Pancreas (tissue), 10 donors: ENCODE data around the gene GPBAR1. TPM values are rescaled to one million over a fixed set of nuclear protein-coding genes. Genes with fewer than 3 reads are reported as not detected.
A peak's percentile ranks its signal among the peaks of the same experiment; 100 is the strongest.

Experiments
- ATAC-seq, 4 donors: fragments of 200-7000 bp; cut with Tn5 transposase; one replicate each; pipeline versions ENCODE4 v1.8.0 to v1.9.1; 2020; ENCODE audit warnings: mild to moderate bottlenecking in 4 of 4, moderate library complexity in 4 of 4
- DNase-seq, 6 donors: peaks; one replicate each; pipeline ENCODE4 v3.0.0-alpha.2; 2020
- FAIRE-seq: peaks from 2 replicates; lab custom pipeline; 2012; peaks lifted over from hg19 to GRCh38; lab: Jason Lieb, UNC
- H3K27ac ChIP-seq, 4 donors: fragments of 200-600 bp; sonication (generic); 1 replicate in 3 of 4; 2 replicates in 1 of 4; pipeline versions ENCODE4 v1.5.0 to v1.8.0; 2020
- H3K27me3 ChIP-seq, 4 donors: fragments of 200-600 bp; one replicate each; pipeline ENCODE4 v1.8.0; 2021
- H3K36me3 ChIP-seq, 3 donors: fragments of 200-600 bp; sonication (generic) in 1 of 3; one replicate each; pipeline versions ENCODE4 v1.5.0 to v1.8.0; 2020 to 2021
- H3K4me1 ChIP-seq, 3 donors: fragments of 200-600 bp; one replicate each; pipeline ENCODE4 v1.8.0; 2021
- H3K4me3 ChIP-seq, 4 donors: fragments of 200-600 bp; sonication (generic) in 2 of 4; one replicate each; pipeline versions ENCODE4 v1.5.0 to v1.8.0; 2020 to 2021
- H3K9me3 ChIP-seq, 4 donors: fragments of 200-600 bp; one replicate each; pipeline ENCODE4 v1.8.0; 2021
- WGBS, 2 donors: extraction: QIAGEN DNeasy Blood & Tissue Kit; methylation state at CpG; one replicate each; pipeline ENCODE4 v1.1.7; 2013; 5-methylcytosine and 5-hydroxymethylcytosine counted together
- intact Hi-C, 3 donors: fragments of 100-400 bp; cut with DNase I; formaldehyde crosslinking; loops; one replicate each; pipeline versions ENCODE4 v1.11.1 to v1.14.2; 2022
- polyA plus RNA-seq, 2 donors: library from polyadenylated mRNA; stranded (reverse); fragments of 200-250 nt; gene quantifications; one replicate each; pipeline ENCODE4 v1.2.3, GENCODE V29; 2013
- total RNA-seq, 6 donors: library from RNA; stranded (reverse); fragmentation: NEBNext Ultra II Directional in 4 of 6; extraction: Animal tissue kit (Norgen Biotek cat#: 25700) in 4 of 6; gene quantifications; one replicate each; pipeline versions ENCODE4 v1.2.1 to v1.2.4, GENCODE V29; 2021 to 2023
- TF ChIP-seq, protein P1 (sequence below), 4 donors: fragments of 200-600 bp; sonication (generic) in 3 of 4; IDR thresholded peaks; one replicate each; pipeline versions ENCODE4 v1.5.0 to v1.8.0; 2021; ENCODE audit warnings: antibody characterized with exemption in 4 of 4
- donor health status: healthy with polysubstance abuse.
- donor health status: DM: no; HTN: no; CAD: no; lungs with moderate emphysema.
- donor health status: DM: no; HTN: no; CAD: no.
- donor health status: control.
- donor health status: control.
- donor health status: Bipolar disorder and iron deficiency.
- donor health status: DM: yes; HTN: yes; CAD: no.
- donor health status: DM: no; HTN: no; CAD: no.
- donor health status: DM: no; HTN: no; CAD: no.
- donor health status: DM: yes; HTN: yes; CAD: no.

The GPBAR1 gene
- total and polyA plus RNA-seq, 8 donors = 0.12 to 2.3 (median 1.2) TPM

DNA sequence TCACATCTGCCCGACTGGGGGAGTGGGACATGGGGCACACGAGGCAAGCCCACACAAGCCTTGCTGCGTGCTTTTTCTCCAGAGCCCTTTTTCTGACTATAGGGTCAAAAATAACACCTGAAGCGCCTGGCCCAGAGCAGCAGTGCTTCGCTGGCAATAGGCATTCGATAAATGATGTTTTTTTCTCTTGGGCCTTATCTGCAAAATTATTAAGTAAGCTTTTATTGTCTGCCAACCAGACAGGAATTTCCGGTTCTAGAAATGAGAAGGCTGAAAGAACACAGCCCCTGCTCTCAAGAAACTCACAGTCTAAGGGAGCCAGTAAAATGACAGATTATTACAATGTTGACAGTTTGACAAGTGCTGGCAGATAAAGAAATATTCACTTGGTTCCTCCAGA is 34.2 kb downstream of the GPBAR1 start:
- peak overlapping the region; percentile 96 to 100 (median 98) for H3K27ac ChIP-seq
- peaks cover 19 to 47% (median 47%) of the 10 kb centered on the region in 3 donors for H3K4me1 ChIP-seq
- no peaks in the 10 kb centered on the region for H3K36me3 ChIP-seq
- FAIRE-seq (no peak), ATAC-seq (peak; percentile 13 to 49 (median 30)), DNase-seq (peak in 4 of 6 donors; percentile 50 to 64 (median 57))
- 5 to 14% methylated on average over 7 of the region's 7 CpGs for WGBS, 2 donors
- no peaks in the 10 kb centered on the region for H3K27me3 ChIP-seq
- intact Hi-C loops = no loop called here
- H3K4me3 ChIP-seq = no peak overlapping the region
- TF ChIP-seq, protein P1, sequence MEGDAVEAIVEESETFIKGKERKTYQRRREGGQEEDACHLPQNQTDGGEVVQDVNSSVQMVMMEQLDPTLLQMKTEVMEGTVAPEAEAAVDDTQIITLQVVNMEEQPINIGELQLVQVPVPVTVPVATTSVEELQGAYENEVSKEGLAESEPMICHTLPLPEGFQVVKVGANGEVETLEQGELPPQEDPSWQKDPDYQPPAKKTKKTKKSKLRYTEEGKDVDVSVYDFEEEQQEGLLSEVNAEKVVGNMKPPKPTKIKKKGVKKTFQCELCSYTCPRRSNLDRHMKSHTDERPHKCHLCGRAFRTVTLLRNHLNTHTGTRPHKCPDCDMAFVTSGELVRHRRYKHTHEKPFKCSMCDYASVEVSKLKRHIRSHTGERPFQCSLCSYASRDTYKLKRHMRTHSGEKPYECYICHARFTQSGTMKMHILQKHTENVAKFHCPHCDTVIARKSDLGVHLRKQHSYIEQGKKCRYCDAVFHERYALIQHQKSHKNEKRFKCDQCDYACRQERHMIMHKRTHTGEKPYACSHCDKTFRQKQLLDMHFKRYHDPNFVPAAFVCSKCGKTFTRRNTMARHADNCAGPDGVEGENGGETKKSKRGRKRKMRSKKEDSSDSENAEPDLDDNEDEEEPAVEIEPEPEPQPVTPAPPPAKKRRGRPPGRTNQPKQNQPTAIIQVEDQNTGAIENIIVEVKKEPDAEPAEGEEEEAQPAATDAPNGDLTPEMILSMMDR (IDR thresholded peaks at IDR 0.05) = no peak
- H3K9me3 ChIP-seq = no peaks in the 10 kb centered on the region

DNA sequence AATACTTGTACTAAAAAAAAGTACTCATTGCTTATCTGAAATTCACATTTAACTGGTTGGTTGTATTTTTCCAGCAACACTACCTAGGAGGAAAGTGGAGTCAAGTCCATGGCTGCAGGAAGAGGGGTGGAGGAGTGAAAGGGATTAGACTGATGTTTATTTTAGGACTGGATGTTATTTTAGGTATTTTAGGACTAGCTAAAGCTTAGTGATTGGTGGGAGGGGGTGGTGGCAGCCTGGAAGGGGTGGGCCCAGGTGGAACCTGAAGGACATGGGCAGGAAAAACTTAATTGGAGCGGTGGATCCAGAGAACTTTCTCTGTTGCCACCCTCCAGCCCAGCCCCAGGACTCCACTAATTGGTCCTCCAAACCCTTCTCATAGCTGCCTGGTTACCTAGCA is 35.4 kb downstream of the GPBAR1 start:
- no peak for ATAC-seq
- no peak for DNase-seq
- H3K4me1 ChIP-seq = peaks cover 19 to 43% (median 38%) of the 10 kb centered on the region in 3 donors
- TF ChIP-seq, protein P1 (IDR thresholded peaks at IDR 0.05) = no peak
- FAIRE-seq = no peak
- 77 to 85% methylated on average over 1 of the region's 1 CpG for WGBS, 2 donors
- H3K4me3 ChIP-seq = no peak overlapping the region
- peak overlapping the region; percentile 96 to 100 (median 98) for H3K27ac ChIP-seq
- no peaks in the 10 kb centered on the region for H3K27me3 ChIP-seq
- H3K36me3 ChIP-seq = no peaks in the 10 kb centered on the region
- intact Hi-C loops = no loop called here
- no peaks in the 10 kb centered on the region for H3K9me3 ChIP-seq

DNA sequence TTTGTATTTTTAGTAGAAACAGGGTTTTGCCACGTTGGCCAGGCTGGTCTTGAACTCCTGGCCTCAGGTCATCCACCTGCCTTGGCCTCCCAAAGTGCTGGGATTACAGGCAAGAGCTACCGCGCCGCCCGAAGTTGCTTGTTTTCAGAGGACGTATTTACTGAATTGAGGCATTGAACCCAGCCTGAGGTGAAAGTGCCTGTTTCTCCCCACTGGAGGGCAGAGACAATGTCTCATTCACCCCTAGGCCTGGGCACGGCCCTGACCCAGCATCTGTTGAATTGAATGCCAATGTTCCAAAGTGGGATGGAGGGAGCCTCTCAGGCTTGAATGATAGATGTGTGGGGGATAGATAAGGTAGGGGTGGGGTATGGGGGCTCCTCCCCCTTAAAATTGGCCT is 36.0 kb downstream of the GPBAR1 start:
- WGBS, 2 donors = 68 to 76% methylated on average over 7 of the region's 7 CpGs

DNA sequence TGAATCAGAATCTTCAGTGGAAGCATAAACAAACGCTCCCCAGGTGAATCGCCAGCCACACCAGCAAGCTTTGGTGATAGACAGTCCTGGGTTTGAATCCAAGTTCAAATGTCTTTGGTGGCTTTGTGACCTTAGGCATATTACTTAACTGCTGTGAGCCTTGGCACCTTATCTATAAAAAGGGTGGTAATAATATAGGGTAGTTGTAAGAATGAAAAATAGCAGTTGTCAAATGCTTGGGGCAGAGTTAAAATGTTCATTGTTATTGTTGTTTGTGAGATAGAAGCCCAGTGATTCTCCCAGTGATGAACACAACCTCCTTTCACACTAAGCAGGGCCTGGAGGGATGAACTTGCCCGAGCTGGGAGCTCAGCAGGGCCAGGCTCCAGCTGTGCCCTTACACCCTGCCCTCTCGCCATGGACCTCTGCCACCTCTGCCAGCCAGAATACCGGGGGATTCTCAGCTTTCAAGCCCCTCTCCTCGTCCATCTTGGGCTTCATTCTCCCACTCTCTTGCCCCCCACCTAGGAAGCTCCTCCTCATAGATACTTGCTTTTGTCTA is 37.6 kb downstream of the GPBAR1 start:
- DNase-seq = no peak
- Histone ChIP-seq H3K4me1 (peaks cover 11 to 36% (median 29%) of the 10 kb centered on the region in 3 donors), H3K36me3 (no peaks in the 10 kb centered on the region), H3K27ac (peak overlapping the region in 2 of 4 donors; percentile 62 to 98), H3K27me3 (no peaks in the 10 kb centered on the region), H3K4me3 (no peak overlapping the region), H3K9me3 (no peaks in the 10 kb centered on the region)
- ATAC-seq = no peak
- TF ChIP-seq, protein P1 (IDR thresholded peaks at IDR 0.05) = no peak
- WGBS, 2 donors = 54 to 62% methylated on average over 6 of the region's 6 CpGs
- intact Hi-C loops = no loop called here
- FAIRE-seq = no peak

More for the DNA sequence above, 36.0 kb downstream of the GPBAR1 start:
- Histone ChIP-seq H3K9me3 (no peaks in the 10 kb centered on the region), H3K27me3 (no peaks in the 10 kb centered on the region), H3K36me3 (no peaks in the 10 kb centered on the region), H3K27ac (peak overlapping the region in 2 of 4 donors; percentile 39 to 98), H3K4me3 (no peak overlapping the region), H3K4me1 (peaks cover 19 to 43% (median 38%) of the 10 kb centered on the region in 3 donors)
- FAIRE-seq = no peak
- intact Hi-C loops = no loop called here
- TF ChIP-seq, protein P1 (IDR thresholded peaks at IDR 0.05) = no peak
- no peak for ATAC-seq
- no peak for DNase-seq

DNA sequence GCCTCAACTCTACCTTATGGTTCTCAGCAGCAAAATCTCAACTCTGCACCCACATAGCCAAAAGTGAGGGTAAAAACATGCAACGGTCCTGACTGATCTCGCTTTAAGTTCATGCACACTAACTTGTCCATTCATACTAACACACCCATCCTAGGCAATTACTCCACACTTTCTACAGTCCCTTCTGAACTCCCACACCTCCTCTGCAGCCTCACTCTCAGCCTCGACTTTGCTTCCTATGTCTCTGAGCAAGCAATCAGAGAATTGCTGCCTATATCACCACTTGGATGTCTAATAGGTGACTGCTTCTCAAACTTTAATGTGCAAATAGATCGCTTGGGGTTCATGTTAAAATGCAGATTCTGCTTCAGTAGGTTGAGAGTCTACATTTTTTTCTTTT is 39.3 kb downstream of the GPBAR1 start:
- TF ChIP-seq, protein P1 (IDR thresholded peaks at IDR 0.05) = no peak
- intact Hi-C loops = loop anchor here in 1 of 3 donors (5.0 kb wide), 1 partner anchor 52 kb away; no protein-coding TSS in a partner anchor
- no peak overlapping the region for H3K27ac ChIP-seq
- 78 to 84% methylated on average over 4 of the region's 4 CpGs for WGBS, 2 donors
- H3K4me3 ChIP-seq = no peak overlapping the region
- no peaks in the 10 kb centered on the region for H3K27me3 ChIP-seq
- no peak for DNase-seq
- no peaks in the 10 kb centered on the region for H3K9me3 ChIP-seq
- no peak for ATAC-seq
- peaks cover 0 to 22% (median 17%) of the 10 kb centered on the region in 3 donors for H3K4me1 ChIP-seq
- no peak for FAIRE-seq
- H3K36me3 ChIP-seq = no peaks in the 10 kb centered on the region
